HG02623 (cell line): Measurements from ENCODE around the gene S100A10.

ENCODE experiments used
- ATAC-seq: cut with Tn5 transposase; IDR thresholded peaks from one replicate; pipeline ENCODE4 v1.9.1; 2021; ENCODE audit warnings: moderate library complexity; ENCODE audit not compliant: unreplicated experiment

The S100A10 gene

GRCh38 chr1:151988405-151988923, 5.2 kb downstream of the S100A10 start:
- no peak for ATAC-seq

DNA sequence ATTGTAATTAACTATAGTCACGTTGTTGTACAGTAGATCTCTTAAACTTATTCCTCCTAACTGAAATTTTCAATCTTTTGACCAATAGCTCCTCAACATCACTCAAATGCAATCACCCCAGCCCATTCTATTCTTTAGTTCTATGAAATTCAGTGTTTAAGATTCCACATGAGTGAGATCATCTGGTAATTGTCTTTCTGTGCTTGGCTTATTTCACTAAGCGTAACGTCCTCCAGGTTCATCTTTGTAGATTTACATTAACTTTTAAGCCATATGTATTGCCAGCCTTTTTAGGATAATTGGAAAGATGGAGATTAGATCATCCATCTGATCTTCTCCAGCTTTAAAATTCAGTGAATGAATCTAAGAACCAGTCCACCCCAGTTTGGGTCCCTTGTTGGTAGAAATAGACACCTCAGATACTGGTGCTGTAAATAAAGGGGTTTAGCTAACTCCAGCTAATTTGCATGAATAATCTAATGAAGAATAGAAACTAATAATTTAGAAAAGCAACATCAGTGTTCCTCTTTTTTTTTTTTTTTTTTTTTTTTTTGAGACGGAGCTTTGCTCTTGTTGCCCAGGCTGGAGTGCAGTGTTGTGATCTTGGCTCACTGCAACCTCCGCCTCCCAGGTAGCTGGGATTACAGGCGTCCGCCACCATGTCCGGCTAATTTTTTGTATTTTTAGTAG, 7.0 kb downstream of the S100A10 start:
- no peak for ATAC-seq

GRCh38 chr1:151985768-151986167, 7.9 kb downstream of the S100A10 start:
- no peak for ATAC-seq

GRCh38 chr1:151985270-151985669, 8.4 kb downstream of the S100A10 start:
- no peak for ATAC-seq

GRCh38 chr1:151984313-151984956, 9.2 kb downstream of the S100A10 start:
- no peak for ATAC-seq

DNA sequence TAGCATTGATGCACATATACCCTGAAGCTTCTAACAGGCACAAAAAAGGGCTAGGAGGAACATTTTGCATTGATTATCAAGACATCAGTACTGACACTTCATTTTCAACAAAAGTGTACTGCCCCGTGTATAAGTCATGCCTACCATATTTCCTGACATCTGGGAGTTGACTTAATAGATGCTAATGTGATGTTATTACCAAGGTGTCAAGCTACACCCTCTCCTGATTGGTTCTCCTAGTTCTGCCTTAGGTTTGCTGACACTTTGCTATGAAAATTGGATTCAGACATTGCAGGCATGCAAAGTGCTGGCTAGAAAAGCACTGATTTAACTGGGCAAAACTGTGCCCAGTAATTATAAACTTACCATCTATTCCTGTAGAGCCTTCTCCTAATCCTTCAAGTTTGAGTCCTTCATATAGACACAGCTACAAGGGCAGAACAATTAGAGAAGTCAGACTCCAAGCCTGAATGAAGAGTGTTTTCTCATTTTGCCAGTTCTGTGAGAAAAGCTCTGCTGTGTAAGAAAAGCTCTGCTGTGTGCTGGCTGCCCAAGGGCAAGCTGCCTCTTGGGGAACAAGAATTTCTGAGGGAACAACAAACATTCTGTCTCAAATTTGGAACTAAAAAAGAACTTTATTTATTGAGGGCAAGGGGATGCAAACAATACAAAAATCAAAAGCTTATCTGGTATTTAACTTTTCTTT, 11.2 kb downstream of the S100A10 start:
- ATAC-seq: no peak

GRCh38 chr1:151981178-151981525, 12.5 kb downstream of the S100A10 start:
- no peak for ATAC-seq

DNA sequence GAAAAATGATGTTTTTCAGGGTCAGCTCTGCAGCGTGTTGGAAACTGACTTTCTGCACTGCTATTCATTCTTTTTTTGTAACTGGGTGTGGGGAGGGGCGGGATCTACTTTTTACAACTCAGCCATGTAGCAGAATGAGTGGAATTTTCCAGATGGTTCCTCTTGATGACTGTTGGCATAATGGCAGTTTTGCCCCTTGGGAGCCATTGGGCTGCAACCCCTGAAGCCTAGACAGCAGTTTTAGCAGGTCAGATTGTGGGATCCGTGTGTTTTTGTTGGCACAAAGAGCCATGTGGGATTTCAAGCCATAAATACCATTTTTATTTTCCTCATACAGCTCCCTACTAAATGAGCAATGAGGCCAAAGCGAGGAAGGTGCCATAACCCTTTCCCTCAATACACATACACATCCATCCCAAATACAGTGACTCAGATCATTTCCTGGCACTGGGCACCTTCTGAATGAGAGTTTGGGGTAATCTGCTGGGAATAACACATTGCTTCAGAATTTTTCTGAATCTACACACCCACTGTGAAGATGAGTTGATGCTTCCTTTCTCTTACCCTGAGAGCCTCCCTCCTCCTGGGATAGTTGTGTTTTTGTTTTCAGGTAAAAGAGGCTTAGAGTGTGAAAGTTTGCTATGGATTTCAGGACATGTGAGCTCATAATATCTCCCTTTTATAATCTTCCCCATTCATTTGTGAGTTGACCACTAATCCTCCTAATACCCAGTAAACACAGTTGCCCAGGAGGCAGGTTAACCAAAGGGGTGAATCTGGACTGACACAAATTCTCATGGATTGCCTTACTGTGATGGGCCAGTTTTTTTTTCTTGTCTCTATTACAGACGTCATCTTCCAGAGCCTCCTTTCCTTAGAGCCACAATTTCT, 13.1 kb downstream of the S100A10 start:
- no peak for ATAC-seq

DNA sequence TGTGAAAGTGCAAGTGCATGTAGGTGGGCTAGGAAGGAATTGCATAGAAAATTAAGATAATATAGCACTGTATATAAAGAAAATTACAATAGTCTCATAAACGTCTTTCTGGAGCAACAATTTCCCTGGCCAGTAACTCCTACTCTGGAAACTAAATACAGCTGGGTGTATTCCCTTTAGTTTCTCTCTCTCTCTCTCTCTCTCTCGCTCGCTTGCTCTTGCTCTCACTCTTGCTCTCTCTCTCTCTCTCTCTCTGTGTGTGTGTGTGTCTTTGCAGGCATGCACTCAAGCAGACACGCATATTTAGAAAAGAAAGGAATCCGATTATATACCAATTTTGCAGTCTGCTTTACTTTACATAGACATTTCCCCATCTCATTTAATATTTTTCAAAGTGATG, 14.7 kb downstream of the S100A10 start:
- no peak for ATAC-seq

GRCh38 chr1:151977662-151978230, 15.9 kb downstream of the S100A10 start:
- no peak for ATAC-seq

DNA sequence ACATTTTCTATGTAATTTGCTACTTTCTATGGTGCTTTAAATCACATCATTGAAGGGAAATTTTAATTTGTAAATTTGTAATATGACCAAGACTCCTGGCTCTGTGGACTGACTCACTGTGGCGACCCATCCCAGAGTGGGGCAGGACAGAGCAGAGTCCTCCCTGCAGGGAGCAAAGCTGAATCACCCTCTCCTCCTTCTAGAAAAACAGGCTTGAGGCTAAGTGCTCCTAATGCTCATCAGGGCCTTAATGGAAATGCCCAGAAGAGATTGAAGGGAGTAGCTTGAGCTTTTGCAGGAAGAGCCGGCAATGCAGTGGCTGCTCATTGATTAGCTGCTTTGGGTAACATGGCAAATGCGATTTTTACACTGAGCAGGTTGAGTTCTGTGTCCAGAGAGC, 16.8 kb downstream of the S100A10 start:
- ATAC-seq: no peak

DNA sequence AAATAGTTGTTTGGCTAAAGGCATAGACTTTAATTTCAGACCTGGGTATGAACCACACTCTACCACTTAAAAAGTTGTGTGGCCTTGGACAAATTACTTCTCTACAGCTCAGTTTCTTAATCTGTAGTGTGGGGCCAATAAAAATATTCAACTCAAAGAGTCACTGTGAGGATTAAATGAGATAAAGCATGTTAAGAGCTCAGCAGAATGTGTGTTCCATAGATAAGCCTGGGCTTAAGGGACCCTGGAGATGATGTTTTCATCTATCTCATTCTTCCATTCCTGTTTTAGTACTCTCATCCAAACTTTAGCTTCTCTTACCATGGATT, 17.7 kb downstream of the S100A10 start:
- no peak for ATAC-seq

DNA sequence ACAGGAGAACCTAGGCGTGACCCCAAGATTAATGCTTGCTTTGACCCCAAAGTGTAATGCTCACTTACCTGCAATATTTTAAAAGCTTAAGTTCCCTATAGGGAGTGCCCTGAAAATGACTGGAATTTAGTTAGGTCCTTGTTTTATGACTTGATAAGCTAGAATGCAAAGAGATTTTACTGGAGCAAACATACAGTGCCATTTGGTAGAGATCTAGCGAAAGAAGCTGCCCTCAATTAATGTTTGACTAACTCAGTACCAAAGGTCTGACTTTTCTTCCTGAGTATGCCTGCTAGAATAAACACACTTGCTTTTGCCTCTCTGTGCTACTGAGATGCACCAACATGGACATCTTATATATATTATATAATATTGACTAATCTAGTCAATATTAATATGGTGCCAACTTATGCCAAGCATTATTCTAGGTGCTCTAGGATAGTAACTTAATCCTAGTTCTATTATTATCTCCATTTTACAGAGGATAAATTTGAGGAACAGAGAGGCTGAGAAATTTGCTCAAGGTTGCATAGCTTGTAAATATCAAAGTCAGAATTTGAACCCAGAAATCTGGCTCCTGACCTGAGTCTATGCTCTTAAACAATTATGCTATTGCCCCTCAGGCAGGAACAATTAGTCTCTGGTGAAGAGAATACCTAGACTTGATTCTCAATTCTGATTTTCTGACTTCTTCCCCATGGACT, 18.2 kb downstream of the S100A10 start:
- no peak for ATAC-seq

DNA sequence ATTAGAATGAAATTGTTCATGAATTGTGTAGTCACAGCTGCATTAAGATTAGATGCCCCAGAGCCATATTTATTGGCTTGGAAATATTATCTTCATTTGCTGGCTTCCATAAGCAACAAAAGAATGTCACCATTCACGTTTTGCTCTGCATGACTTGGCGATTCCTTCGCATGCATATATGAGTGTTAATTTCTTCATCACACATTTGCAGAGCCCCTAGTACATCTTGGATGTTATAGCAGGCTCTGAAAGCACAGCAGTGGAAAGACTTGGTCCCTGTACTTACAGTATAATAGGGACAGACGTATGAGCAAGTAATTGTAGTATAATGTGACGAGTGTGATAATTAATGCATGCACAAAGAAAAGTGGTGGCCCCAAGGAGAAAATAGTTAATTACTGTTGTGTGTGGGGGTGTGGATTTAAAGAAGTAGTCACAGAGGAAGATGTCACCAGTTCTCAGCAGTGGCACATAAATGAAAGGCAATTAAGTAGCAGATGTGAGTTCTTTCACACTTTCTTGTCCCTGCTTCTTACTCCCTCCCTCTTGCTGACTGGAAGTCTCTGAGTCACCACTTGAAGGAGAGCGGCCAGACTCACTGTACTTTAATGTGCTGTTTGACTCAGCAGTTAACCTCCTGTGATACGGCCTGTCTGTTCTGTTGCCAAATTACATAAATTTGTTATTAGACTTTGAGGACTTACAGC, 21.0 kb downstream of the S100A10 start:
- ATAC-seq: no peak

DNA sequence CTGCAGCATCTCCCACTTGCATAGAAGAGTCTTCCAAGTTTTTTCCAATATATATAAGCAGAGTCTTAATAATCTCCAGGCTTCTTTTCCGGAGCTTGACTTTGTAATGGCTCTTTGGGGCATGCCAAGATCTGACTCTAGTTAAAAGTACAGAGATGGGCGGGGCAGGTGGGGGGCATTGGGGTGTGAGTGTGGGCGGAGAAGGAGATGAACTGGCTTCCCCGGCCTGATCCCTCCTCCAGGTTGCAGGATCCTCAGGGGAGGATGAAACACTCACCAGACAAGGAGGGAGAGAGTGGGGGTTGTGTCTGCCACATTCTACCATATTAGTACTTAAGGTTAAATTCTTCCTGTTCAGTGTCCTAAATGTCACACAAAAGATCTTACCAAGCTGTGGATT, 23.0 kb downstream of the S100A10 start:
- ATAC-seq: no peak

DNA sequence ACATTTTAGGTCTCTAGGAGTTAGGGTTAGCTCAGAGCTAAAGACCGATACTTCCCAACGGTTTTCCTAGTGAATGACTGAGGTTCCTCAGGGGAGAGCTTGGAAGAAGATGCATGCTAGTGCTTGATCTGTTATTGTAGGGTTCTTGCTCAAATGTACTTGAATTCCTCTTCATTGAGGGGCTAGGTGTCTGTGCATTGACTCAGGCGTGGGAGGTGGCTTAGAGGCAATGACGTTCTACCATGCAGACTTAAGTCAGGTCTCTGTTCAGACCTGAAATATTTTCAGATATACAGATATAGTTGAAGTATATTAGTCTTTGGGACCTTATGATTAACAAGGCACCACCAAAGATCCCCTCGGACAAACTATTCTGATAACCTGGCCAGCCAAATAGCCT, 23.5 kb downstream of the S100A10 start:
- no peak for ATAC-seq

GRCh38 chr1:151968791-151969399, 24.8 kb downstream of the S100A10 start:
- ATAC-seq: no peak

DNA sequence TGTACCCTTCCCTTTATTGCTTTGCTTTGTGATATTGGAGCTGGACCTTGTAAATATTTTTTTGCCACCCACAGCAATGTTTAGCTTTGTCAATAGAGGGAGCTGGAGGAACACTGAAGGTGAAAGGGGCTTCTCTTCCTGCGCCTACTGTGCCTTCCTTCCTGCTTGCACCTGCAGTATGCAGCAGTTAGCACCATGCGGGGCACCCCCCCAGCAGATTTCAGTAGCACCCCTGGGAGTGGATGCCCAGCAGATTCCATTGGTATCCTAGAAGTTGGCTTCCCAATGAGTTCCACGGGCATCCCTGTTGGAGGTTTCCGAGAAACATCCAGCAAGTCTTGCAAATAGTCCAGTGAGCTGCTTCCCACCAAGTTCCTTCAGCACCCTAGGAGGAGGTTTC, 25.6 kb downstream of the S100A10 start:
- ATAC-seq: no peak

GRCh38 chr1:151967091-151967490, 26.6 kb downstream of the S100A10 start:
- no peak for ATAC-seq
